HG02678 (cell line): ENCODE results near the gene PDIA6.

Experiments used
- ATAC-seq: cut with Tn5 transposase; IDR thresholded peaks from one replicate; pipeline ENCODE4 v1.9.1; 2021; ENCODE audit warnings: mild to moderate bottlenecking, moderate library complexity; ENCODE audit not compliant: unreplicated experiment

PDIA6 gene, protein sequence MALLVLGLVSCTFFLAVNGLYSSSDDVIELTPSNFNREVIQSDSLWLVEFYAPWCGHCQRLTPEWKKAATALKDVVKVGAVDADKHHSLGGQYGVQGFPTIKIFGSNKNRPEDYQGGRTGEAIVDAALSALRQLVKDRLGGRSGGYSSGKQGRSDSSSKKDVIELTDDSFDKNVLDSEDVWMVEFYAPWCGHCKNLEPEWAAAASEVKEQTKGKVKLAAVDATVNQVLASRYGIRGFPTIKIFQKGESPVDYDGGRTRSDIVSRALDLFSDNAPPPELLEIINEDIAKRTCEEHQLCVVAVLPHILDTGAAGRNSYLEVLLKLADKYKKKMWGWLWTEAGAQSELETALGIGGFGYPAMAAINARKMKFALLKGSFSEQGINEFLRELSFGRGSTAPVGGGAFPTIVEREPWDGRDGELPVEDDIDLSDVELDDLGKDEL

DNA sequence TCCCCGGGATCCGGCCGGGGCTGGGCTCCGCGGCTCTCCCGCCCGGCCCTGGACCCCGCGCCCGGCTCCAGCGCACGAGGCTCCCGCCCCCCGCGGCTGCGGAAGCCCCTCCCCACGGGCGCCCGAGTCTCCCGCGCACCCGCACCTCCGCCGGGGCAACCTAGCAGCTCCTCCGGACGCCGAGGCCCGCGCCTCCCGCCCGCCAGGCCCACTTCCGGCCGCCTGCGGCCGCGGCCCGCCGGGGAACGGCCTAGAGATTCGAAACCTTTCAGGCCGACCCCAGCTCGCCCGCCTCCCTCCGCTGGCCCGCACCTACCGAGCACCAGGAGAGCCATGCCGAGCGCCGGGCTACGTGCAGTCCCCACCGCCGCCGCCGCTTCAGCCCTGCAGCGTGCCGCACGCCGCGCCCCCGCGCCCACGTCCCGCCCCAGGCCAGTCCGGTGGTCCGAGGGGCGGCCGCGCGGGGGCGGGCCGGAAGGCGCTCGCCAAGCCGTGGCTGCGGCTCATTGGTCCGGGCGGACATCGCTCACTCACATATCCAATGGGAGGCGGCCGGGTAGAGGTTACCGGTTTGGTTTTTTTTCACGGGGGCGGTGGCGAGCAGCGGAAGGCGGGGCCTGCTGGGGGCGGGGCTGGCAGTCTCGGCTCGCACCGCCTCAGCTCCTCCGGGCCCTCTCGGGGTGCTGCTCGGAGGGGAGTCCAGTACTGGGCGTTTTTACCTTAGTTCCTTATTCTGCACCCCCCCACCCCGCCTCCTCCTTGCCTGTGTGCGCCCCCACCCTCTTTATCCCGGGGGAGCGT is at the start of gene PDIA6:
TSS of gene PDIA6 (minus strand) at position 424 of the 801 bp plus-strand sequence. CDS start at position 335, 89 bp downstream.
- peak; percentile 92 for ATAC-seq

GRCh38 chr2:10862330-10862729 is 49.7 kb upstream of the PDIA6 start:
- no peak for ATAC-seq

DNA sequence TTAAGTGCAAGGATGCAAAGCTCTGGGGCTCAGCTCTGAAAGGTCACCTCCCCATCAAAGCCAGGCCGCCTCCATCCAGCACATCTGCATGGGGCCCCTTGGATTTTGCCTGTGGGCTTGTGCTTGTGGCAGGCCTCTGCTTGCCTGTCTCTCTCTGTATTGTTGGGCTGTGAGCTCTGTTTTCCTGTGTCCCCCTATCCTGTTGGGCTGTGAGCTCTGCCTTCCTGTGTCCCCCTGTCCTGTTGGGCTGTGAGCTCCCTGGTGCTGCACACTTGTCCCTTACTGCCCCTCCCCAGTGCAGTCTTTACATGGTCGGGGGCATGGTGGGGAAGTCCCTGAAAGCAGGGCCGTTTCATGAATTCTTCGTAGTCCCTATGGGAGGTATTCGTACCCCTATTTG is 49.2 kb upstream of the PDIA6 start:
- no peak for ATAC-seq

DNA sequence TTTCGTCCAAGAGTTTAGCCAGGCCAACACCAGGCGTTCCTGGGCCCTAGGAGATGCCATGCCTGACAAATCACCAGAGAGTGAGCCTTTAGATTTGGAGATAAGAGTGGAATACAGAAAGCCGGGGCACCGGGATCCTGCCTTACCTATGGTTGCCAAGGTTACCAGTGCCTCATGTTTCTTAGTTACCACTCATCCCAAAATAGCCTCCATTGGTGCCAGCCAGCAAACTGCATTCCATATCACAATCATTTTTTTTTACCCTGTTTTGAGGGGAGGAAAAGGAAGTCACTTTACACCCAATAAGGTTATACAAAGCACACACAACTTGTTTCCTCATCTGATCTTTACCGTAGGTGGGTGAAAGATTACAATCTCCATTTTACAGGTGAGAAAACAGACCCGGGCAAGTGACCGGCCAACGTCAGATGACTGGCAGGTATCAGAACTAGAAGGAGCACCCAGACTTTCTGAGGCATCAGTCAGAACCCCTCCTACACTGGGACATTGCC is 48.3 kb upstream of the PDIA6 start:
- ATAC-seq, result no peak

GRCh38 chr2:10860081-10860813 is 47.7 kb upstream of the PDIA6 start:
- no peak for ATAC-seq

DNA sequence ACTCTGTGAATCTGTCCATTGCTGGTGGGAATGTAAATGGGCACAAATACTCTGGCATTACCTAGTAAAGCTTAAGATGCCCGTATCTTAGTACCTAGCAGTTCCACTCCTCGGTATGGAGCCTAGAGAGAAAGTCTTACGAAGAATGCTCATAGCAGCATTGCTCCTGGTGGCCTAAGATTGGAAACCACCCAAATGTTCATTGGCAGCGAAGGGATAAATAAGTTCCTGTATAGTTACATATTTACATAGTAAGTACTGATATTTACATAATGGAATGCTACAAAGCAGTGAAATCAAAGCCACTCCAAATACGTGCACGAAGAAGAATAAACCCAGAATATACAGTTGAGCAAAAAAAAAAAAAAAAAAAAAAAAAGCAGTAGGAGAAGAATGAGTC is 46.7 kb upstream of the PDIA6 start:
- no peak for ATAC-seq

- no peak for ATAC-seq
These were observed 36.0 kb upstream of the PDIA6 start for GRCh38 chr2:10848541-10848940.

DNA sequence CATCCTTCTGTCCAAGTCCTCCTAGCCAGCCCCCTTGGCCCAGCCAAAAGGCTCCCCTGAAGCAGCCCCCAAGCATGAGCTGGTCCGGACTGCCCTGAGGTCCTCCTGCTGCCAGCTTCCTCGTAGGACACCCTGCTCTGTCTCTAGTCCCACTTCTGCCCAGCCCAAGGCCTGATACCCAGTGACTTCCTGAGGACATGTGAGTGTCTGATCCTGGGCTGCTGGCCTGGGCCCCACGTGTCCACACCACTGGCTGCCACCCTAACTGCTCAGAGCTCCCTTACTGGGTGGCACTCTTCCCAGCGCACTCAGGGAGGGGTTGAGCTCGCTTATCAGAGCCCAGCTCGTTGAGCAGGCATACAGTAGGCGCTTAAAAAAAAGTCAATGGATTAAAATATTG is 34.4 kb upstream of the PDIA6 start:
- no peak for ATAC-seq

- ATAC-seq, result no peak
These were observed 33.7 kb upstream of the PDIA6 start for GRCh38 chr2:10846110-10846861.

GRCh38 chr2:10845640-10846039 is 33.1 kb upstream of the PDIA6 start:
- ATAC-seq, result no peak

DNA sequence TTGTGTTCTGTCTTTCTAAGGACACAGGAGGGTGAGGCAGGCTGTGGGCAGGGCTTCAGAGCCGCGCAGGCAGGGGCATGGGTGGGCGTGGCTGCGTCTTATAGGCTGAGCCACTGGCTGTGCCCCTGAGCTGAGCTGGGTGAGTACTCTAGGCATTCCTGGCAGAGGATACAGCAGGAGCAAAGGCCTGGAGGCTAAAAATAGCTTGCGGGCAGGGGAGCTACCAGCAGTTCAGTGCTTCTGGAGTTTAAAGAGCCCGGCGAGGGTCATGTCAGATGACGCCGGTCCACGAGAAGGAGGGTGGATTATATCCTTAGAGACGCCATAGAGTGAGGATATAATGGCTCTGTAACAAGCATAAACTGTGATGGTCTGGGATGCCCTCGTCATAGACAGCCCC is 31.5 kb upstream of the PDIA6 start:
- ATAC-seq, result no peak

DNA sequence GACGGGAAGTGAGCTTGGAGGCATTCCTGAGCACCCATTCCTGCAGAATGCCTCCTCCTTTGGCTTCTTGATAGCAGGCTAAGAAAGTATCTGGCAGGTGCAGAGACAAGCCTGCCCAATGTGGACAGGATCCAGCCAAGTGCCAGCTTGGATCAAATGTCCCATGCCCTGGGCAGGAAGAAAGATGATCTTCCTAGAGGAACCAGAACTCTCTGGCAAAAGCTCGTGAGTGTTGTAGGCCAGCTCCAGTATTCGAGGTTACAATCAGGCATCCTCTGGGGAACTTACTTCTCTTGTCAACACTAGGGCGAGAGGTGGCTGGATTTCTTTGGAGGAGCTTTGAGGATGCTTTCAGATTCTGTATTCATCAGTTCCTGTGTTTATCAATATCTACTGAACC is 29.9 kb upstream of the PDIA6 start:
- no peak for ATAC-seq

- no peak for ATAC-seq
These were observed 29.1 kb upstream of the PDIA6 start for GRCh38 chr2:10841547-10842219.

DNA sequence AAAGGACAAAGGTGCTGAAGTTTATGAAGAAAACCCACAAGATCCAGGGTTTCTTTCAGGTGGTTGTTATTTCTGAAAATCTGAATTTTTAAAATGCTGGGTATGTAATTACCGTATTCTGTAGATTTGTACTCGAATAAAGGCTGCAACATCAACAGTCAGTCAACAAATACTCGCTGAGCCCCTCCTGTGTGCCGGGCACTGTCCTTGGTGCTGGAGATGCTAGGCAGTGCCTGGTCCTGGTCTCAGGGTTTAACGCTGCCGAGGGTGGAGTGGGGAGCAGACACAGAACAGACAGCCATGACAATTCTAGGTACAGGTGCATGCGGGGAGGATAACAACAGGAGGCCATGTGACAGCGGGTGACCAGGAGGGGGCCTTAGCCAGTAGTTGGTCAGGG is 27.2 kb upstream of the PDIA6 start:
- ATAC-seq, result no peak

DNA sequence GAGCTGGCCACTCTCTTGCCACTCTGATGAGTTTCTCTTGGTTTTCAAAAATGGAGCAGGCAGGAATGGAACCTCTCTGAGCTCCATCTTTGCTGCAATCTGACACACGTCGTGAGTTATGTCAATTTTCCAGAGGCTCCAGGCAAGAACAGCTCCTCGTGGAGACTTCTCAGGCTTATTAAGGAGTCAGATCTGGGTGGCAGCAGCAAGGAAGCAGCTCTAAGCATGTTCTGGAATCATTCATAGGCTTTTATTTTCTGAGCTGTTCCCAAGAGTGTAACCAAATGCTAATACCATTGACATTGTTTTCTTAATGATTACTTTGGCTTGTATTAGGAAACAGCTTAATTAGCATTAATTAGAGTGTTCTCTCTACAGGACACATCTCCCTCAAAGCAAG is 26.1 kb upstream of the PDIA6 start:
- ATAC-seq, result no peak

GRCh38 chr2:10837298-10838266 is 25.0 kb upstream of the PDIA6 start:
- no peak for ATAC-seq

GRCh38 chr2:10835052-10835970 is 22.7 kb upstream of the PDIA6 start:
- no peak for ATAC-seq
